Rectal smooth muscle tissue (tissue), 1 donor: ENCODE measurements around the gene CHKA.
A peak's percentile ranks its signal among the peaks of the same experiment; 100 is the strongest.

Experiments
- H3K27ac ChIP-seq: one replicate; pipeline ENCODE4 v1.7.0; 2013; ENCODE audit warnings: low read depth, low read length, inconsistent platforms
- H3K27me3 ChIP-seq: one replicate; pipeline ENCODE4 v1.7.0; 2013; ENCODE audit warnings: low read length; ENCODE audit not compliant: control insufficient read depth, insufficient read depth
- H3K36me3 ChIP-seq: one replicate; pipeline ENCODE4 v1.7.0; 2013; ENCODE audit warnings: low read length; ENCODE audit not compliant: control insufficient read depth, insufficient read depth
- H3K4me1 ChIP-seq: one replicate; pipeline ENCODE4 v1.7.0; 2013; ENCODE audit warnings: low read length; ENCODE audit not compliant: control insufficient read depth, insufficient read depth
- H3K4me3 ChIP-seq: one replicate; pipeline ENCODE4 v1.7.0; 2013; ENCODE audit warnings: low read length
- H3K9ac ChIP-seq: one replicate; pipeline ENCODE4 v1.7.0; 2013; ENCODE audit warnings: low read length

The CHKA gene

DNA sequence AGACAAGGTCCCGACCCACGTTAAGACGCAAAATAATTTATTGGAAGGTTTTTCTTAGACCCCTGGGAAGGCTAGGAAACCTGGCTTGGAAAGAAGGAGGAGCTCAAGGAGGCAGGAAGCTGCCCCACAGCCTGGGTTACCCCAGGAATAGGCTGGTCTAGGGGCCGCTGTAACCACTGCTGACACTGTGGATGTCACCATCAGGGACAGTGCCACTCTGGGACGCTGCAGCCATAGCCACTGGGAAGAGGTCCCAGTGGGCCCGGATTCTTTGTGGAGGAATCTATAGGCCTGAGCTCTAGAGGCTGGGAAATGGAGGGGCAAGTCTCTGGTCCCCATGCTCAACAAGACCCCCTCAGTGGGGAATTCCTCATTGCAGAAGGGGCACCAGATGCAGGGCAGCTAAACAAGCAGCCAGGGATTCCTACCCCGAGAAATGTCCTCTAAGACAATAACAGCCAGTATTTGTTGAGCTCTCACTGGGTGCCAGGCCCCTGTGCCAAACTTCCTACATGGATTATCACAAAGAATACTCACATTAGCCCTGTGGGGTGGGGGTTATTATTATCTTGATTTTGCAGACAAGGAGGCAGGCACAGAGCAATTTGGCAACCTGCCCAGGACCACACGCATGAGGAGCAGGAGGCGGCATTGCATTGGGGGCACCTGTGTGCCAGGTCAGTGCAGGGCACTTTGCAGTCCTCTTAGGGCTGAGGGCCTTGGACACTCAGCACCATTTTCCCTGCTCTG, 19.5 kb upstream of the CHKA start:
- Histone ChIP-seq H3K27ac (no peak overlapping the region), H3K27me3 (no peaks in the 10 kb centered on the region), H3K4me3 (no peak overlapping the region), H3K4me1 (no peaks in the 10 kb centered on the region), H3K36me3 (no peaks in the 10 kb centered on the region), H3K9ac (no peak overlapping the region)

DNA sequence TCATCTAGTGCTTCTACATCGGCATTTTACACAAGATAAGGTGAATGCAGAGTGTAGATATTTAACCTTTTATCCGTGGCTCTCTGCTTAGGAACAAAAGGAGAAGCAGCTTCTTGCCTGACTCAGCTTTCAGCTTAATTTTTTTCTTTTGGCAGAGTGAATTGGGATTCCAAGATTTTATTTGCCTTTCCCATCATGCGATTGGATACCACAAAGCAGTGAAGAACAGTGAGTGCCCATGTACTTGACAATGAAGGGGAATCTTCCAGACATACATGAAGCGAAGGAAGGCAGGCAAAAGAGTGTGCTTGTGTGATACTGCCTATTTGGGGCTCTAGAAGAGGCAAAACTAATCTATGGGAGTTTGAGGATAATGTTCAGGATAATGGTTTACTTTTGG, 17.0 kb upstream of the CHKA start:
- Histone ChIP-seq H3K4me3 (no peak overlapping the region), H3K27ac (peak overlapping the region; percentile 63), H3K4me1 (no peaks in the 10 kb centered on the region), H3K9ac (no peak overlapping the region), H3K36me3 (no peaks in the 10 kb centered on the region), H3K27me3 (no peaks in the 10 kb centered on the region)

DNA sequence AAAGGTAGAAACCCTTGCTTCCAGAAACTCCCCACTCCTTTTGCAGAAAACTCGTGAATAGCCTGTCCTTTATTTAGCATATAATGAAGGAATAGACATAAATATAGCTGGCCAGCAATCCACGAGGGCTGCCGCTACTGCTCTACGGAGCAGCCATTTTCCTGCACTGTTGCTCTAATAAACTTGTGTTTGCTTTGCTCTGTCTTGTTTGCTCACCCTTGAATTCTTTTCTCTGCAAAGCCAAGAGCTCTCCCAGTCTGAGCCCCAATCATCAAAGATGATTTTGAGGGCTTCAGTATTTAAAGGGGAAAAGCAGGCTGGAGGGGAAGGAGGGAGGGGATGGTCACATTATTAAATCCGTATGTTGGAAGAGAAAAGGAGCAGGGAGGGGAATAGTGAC, 16.6 kb upstream of the CHKA start:
- peak overlapping the region; percentile 15 for H3K4me3 ChIP-seq

GRCh38 chr11:68136866-68137265, 15.7 kb upstream of the CHKA start:
- no peak overlapping the region for H3K9ac ChIP-seq
- no peak overlapping the region for H3K4me3 ChIP-seq
- no peak overlapping the region for H3K27ac ChIP-seq
- H3K36me3 ChIP-seq: no peaks in the 10 kb centered on the region
- no peaks in the 10 kb centered on the region for H3K27me3 ChIP-seq
- H3K4me1 ChIP-seq: no peaks in the 10 kb centered on the region

More for the DNA sequence above, 16.6 kb upstream of the CHKA start:
- Histone ChIP-seq H3K9ac (no peak overlapping the region), H3K36me3 (no peaks in the 10 kb centered on the region), H3K27ac (peak overlapping the region; percentile 63), H3K4me1 (no peaks in the 10 kb centered on the region), H3K27me3 (no peaks in the 10 kb centered on the region)

DNA sequence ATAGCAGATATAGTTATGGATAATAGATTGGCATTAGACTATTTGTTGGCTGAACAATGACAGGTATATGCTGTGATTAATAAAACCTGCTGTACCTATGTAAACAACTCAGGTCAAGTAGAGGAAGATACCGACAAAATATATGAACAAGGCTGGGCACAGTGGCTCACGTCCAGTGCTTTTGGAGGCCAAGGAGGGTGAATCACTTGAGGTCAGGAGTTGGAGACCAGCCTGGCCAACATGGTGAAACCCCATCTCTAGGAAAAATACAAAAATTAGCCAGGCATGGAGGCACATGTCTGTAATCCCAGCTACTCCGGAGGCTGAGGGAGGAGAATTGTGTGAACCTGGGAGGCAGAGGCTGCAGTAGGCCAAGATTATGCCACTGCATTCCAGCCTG, 14.0 kb upstream of the CHKA start:
- no peak overlapping the region for H3K4me3 ChIP-seq
- no peaks in the 10 kb centered on the region for H3K27me3 ChIP-seq
- H3K27ac ChIP-seq: no peak overlapping the region

GRCh38 chr11:68133761-68134160, 12.6 kb upstream of the CHKA start:
- peaks cover 2% of the 10 kb centered on the region for H3K4me1 ChIP-seq
- no peaks in the 10 kb centered on the region for H3K27me3 ChIP-seq
- H3K36me3 ChIP-seq: no peaks in the 10 kb centered on the region
- no peak overlapping the region for H3K9ac ChIP-seq
- no peak overlapping the region for H3K4me3 ChIP-seq
- H3K27ac ChIP-seq: no peak overlapping the region

More for the DNA sequence above, 14.0 kb upstream of the CHKA start:
- H3K4me1 ChIP-seq: no peaks in the 10 kb centered on the region
- no peaks in the 10 kb centered on the region for H3K36me3 ChIP-seq
- H3K9ac ChIP-seq: no peak overlapping the region

- Histone ChIP-seq H3K4me3 (no peak overlapping the region), H3K27ac (no peak overlapping the region), H3K27me3 (no peaks in the 10 kb centered on the region), H3K4me1 (peaks cover 4% of the 10 kb centered on the region), H3K36me3 (no peaks in the 10 kb centered on the region), H3K9ac (no peak overlapping the region)
These were observed 8.9 kb upstream of the CHKA start for GRCh38 chr11:68130121-68130520.

DNA sequence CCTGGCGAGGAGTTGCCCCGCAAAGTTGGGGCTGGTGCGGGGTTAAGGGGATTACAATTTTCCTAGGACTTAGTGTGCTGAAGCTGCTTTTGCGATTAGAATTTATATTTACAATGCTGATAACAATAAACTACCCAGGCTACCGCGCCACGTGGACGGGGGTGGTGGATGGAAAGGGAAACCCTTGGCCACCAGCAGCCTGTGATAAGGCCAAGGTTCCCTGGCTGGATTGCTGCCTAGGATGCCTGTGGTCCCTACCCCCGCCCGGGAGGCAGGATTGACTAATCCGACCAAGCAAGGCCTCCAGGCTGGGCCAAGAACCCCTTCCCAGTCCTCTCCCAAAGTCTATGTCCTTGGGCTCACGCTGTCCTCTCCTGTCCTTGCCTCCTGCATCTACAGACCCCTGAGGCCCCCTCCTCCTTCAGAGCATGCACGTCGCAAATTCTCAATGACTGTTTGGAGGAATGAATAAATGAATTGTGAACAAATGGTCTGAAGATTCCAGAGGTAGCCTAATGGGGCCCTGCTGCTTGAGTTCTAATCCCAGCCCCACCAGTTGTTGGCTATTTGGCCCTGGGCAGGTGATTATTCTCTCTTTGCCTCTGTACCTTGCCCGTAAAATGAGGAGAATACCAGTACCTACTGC, 7.6 kb upstream of the CHKA start:
- no peaks in the 10 kb centered on the region for H3K36me3 ChIP-seq
- H3K9ac ChIP-seq: peak overlapping the region; percentile 30
- peak overlapping the region; percentile 62 for H3K4me3 ChIP-seq
- peak overlapping the region; percentile 82 for H3K27ac ChIP-seq
- no peaks in the 10 kb centered on the region for H3K27me3 ChIP-seq
- peaks cover 4% of the 10 kb centered on the region for H3K4me1 ChIP-seq

DNA sequence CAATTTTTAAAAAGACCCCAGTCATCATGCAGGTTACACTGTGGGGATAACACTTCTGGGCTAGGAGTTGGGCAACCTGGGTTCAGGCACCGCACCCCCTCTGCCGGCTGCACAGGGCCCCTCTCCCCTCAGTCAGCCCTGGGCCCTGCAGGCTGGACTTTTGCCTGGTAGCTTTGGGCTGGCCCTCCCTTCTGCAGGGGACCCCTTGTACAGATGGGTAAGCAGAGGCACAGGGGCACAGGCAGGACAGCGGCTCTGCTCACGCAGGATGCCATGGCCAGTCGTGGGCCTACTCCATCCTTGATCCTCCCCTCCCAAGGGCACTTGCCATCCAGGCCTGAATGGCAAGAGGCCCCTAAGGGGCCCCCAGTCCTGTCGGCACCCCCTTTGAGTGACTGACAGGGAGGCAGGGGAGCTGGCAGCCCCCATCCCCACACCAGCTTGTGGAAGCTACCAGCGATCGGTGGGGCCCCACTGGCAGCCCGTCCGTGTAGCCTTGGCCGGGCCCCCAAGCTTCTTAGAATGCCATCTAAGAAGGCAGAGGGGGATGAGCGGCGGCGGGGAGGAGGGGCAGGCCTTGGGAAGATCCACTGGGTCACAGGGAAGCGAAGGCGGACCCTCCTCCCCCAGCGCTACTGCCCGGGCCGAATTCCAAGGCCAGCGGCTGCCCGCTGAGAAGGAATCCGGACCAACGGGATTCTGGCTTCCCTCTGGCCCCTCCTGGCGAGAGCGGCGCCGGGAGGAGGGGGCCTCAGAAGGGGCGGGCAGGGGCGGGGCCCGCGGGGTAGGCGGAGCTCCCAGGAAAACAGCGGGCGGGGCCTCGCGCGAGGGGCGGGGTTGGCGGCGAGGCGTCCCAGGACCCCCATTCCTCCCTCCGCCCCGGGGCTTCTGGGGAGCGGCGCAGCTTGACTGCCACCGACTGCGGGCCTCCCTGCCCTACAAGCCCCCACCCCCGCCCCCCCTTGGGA, 6.8 kb upstream of the CHKA start:
- Histone ChIP-seq H3K27ac (peak overlapping the region; percentile 82), H3K36me3 (no peaks in the 10 kb centered on the region), H3K9ac (no peak overlapping the region), H3K27me3 (no peaks in the 10 kb centered on the region), H3K4me1 (peaks cover 4% of the 10 kb centered on the region), H3K4me3 (peak overlapping the region; percentile 62)

DNA sequence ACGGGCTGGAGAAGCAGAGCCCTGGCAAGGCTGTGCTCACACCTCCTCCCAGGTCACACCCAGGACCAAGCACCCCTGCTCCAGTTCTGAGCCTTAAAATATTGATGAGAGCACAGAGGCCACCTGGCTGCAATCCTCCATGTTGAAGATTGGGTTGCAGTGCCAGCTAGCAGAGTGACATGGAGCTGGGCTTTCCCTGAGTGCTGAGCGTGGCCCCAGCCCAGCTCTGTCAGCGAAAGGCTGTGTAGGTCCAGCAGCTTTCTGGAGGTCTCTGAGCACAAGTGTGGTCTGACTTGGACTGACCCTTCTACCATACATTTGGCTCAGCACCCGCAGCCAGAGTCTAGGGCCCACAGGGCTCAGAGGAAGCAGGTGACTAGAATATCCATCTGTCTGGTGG, 4.0 kb upstream of the CHKA start:
- Histone ChIP-seq H3K4me3 (no peak overlapping the region), H3K27me3 (no peaks in the 10 kb centered on the region), H3K9ac (no peak overlapping the region), H3K27ac (no peak overlapping the region), H3K36me3 (no peaks in the 10 kb centered on the region), H3K4me1 (peaks cover 8% of the 10 kb centered on the region)

DNA sequence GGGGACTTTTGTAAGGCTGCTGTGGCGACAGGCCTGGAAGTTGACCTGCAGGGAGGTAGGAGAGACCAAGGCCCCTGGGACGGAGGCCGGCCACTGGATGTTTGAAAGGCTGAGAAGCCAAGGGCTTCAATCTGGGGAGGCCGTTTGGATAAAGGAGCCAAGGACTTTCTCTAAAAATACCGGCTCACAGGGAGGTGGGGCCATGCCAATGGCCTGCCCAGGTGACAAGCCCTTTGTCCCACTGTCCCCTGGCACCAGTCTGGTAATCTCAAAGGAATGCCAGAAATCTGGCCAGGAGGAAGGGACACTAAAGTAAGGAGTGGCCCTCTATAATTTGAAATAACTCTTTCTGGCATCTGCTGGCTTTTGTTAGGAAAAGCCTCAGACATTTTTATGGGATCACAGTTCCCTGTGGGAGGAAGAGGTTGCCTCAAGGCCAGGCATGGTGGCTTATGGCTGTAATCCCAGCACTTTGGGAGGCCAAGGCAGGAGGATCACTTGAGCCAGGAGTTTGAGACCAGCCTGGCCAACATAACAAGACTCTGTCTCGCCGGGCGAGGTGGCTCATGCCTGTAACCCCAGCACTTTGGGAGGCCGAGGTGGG, 1.9 kb upstream of the CHKA start:
- Histone ChIP-seq H3K36me3 (no peaks in the 10 kb centered on the region), H3K4me3 (no peak overlapping the region), H3K9ac (no peak overlapping the region), H3K27ac (peak overlapping the region; percentile 10), H3K27me3 (no peaks in the 10 kb centered on the region), H3K4me1 (peaks cover 6% of the 10 kb centered on the region)
